SK-N-DZ (cell line): Measurements from ENCODE around the gene BCL2.

ENCODE experiments used
- DNase-seq: peaks from one replicate; pipeline ENCODE4 v3.0.0-alpha.2; 2015; ENCODE audit warnings: low spot score

BCL2 gene

GRCh38 chr18:63260380-63260754, 59.2 kb downstream of the BCL2 start:
- no peak for DNase-seq

- no peak for DNase-seq
Measured at GRCh38 chr18:63259567-63260379, 59.8 kb downstream of the BCL2 start.

GRCh38 chr18:63258749-63259566, 60.6 kb downstream of the BCL2 start:
- DNase-seq: no peak

GRCh38 chr18:63257453-63257852, 62.1 kb downstream of the BCL2 start:
- DNase-seq: no peak

- no peak for DNase-seq
Measured at GRCh38 chr18:63255435-63255834, 64.1 kb downstream of the BCL2 start.

- DNase-seq: no peak
Measured at GRCh38 chr18:63254716-63255399, 64.7 kb downstream of the BCL2 start.

GRCh38 chr18:63253428-63254372, 65.9 kb downstream of the BCL2 start:
- DNase-seq: no peak

- no peak for DNase-seq
Measured at GRCh38 chr18:63253014-63253413, 66.6 kb downstream of the BCL2 start.

- no peak for DNase-seq
Measured at GRCh38 chr18:63249771-63250170, 69.8 kb downstream of the BCL2 start.

- DNase-seq: no peak
Measured at GRCh38 chr18:63247926-63248325, 71.6 kb downstream of the BCL2 start.

GRCh38 chr18:63247506-63247905, 72.1 kb downstream of the BCL2 start:
- DNase-seq: no peak

GRCh38 chr18:63245600-63245999, 74.0 kb downstream of the BCL2 start:
- no peak for DNase-seq

- DNase-seq: no peak
Measured at GRCh38 chr18:63244607-63245006, 75.0 kb downstream of the BCL2 start.

- no peak for DNase-seq
Measured at GRCh38 chr18:63241760-63242159, 77.8 kb downstream of the BCL2 start.

- DNase-seq: no peak
Measured at GRCh38 chr18:63241317-63241712, 78.3 kb downstream of the BCL2 start.

GRCh38 chr18:63240531-63241316, 78.8 kb downstream of the BCL2 start:
- no peak for DNase-seq

GRCh38 chr18:63238693-63239075, 80.9 kb downstream of the BCL2 start:
- no peak for DNase-seq

- no peak for DNase-seq
Measured at GRCh38 chr18:63237881-63238692, 81.5 kb downstream of the BCL2 start.
